ENCODE measurements around the gene TBX15. TPM values are rescaled to one million over a fixed set of nuclear protein-coding genes. Genes with fewer than 3 reads are reported as not detected.

The TBX15 gene
- total RNA-seq, result not detected

GRCh38 chr1:118988186-118989005 is at the start of gene TBX15:
Gene TBX15 (minus strand): TSS chr1:118988343. CDS start chr1:118987795, 548 bp downstream.
- peaks cover 40% of the 10 kb centered on the region for H3K36me3 Mint-ChIP-seq (ENCODE audit: low read depth)
- no peak within 1 kb of the TSS for H3K27ac Mint-ChIP-seq
- ChIA-PET CTCF (no interaction called here), POLR2A (no interaction called here)
- peaks cover 12% of the 10 kb centered on the region for H3K4me1 Mint-ChIP-seq
- DNase-seq, result no peak
- peaks cover 3% of the 10 kb centered on the region for H3K9me3 Mint-ChIP-seq
- H3K4me3 Mint-ChIP-seq, result peak within 1 kb of the TSS; percentile 14
- peaks cover 88% of the 10 kb centered on the region for H3K27me3 Mint-ChIP-seq

GRCh38 chr1:119034359-119034758 is 46.2 kb upstream of the TBX15 start:
- Mint-ChIP-seq H3K9me3 (peaks cover 2% of the 10 kb centered on the region), H3K4me1 (no peaks in the 10 kb centered on the region), H3K36me3 (ENCODE audit: low read depth) (peaks cover 6% of the 10 kb centered on the region), H3K27me3 (no peaks in the 10 kb centered on the region), H3K4me3 (no peak overlapping the region), H3K27ac (no peak overlapping the region)
- no peak for DNase-seq
- ChIA-PET POLR2A (no interaction called here), CTCF (interaction anchor here (0.5 kb wide), 1 partner anchor 407 kb away, joined by 3 read pairs; no protein-coding TSS in a partner anchor)

- peaks cover 6% of the 10 kb centered on the region for H3K36me3 Mint-ChIP-seq (ENCODE audit: low read depth)
- CTCF ChIA-PET, result no interaction called here
- H3K9me3 Mint-ChIP-seq, result peaks cover 2% of the 10 kb centered on the region
- DNase-seq, result no peak
- H3K27ac Mint-ChIP-seq, result no peak overlapping the region
- no peaks in the 10 kb centered on the region for H3K4me1 Mint-ChIP-seq
- no peak overlapping the region for H3K4me3 Mint-ChIP-seq
- POLR2A ChIA-PET, result no interaction called here
- H3K27me3 Mint-ChIP-seq, result no peaks in the 10 kb centered on the region
Measured at GRCh38 chr1:119032986-119033385, 44.8 kb upstream of the TBX15 start.

- DNase-seq, result no peak
- Mint-ChIP-seq H3K9me3 (peaks cover 7% of the 10 kb centered on the region), H3K4me1 (no peaks in the 10 kb centered on the region), H3K27me3 (no peaks in the 10 kb centered on the region), H3K4me3 (no peak overlapping the region), H3K36me3 (ENCODE audit: low read depth) (peaks cover 8% of the 10 kb centered on the region), H3K27ac (no peak overlapping the region)
- CTCF ChIA-PET, result no interaction called here
- POLR2A ChIA-PET, result no interaction called here
Measured at GRCh38 chr1:119027759-119028158, 39.6 kb upstream of the TBX15 start.

GRCh38 chr1:119026956-119027355 is 38.8 kb upstream of the TBX15 start:
- DNase-seq, result no peak
- CTCF ChIA-PET, result no interaction called here
- Mint-ChIP-seq H3K4me1 (no peaks in the 10 kb centered on the region), H3K27ac (no peak overlapping the region), H3K9me3 (peaks cover 7% of the 10 kb centered on the region), H3K4me3 (no peak overlapping the region), H3K36me3 (ENCODE audit: low read depth) (peaks cover 5% of the 10 kb centered on the region), H3K27me3 (no peaks in the 10 kb centered on the region)
- POLR2A ChIA-PET, result no interaction called here

- POLR2A ChIA-PET, result no interaction called here
- no peak for DNase-seq
- Mint-ChIP-seq H3K36me3 (ENCODE audit: low read depth) (no peaks in the 10 kb centered on the region), H3K4me1 (no peaks in the 10 kb centered on the region), H3K9me3 (peaks cover 7% of the 10 kb centered on the region), H3K27me3 (no peaks in the 10 kb centered on the region), H3K4me3 (no peak overlapping the region), H3K27ac (no peak overlapping the region)
- CTCF ChIA-PET, result no interaction called here
Measured at GRCh38 chr1:119015547-119015946, 27.4 kb upstream of the TBX15 start.

GRCh38 chr1:119012383-119012782 is 24.2 kb upstream of the TBX15 start:
- Mint-ChIP-seq H3K9me3 (no peaks in the 10 kb centered on the region), H3K4me3 (no peak overlapping the region), H3K36me3 (ENCODE audit: low read depth) (peaks cover 3% of the 10 kb centered on the region), H3K4me1 (peaks cover 5% of the 10 kb centered on the region), H3K27ac (no peak overlapping the region), H3K27me3 (peaks cover 23% of the 10 kb centered on the region)
- ChIA-PET POLR2A (no interaction called here), CTCF (no interaction called here)
- DNase-seq, result no peak

- Mint-ChIP-seq H3K27ac (no peak overlapping the region), H3K36me3 (ENCODE audit: low read depth) (peaks cover 3% of the 10 kb centered on the region), H3K9me3 (no peaks in the 10 kb centered on the region), H3K4me1 (peaks cover 5% of the 10 kb centered on the region), H3K4me3 (no peak overlapping the region), H3K27me3 (peaks cover 24% of the 10 kb centered on the region)
- ChIA-PET CTCF (no interaction called here), POLR2A (no interaction called here)
- DNase-seq, result no peak
Measured at GRCh38 chr1:119011706-119012105, 23.6 kb upstream of the TBX15 start.

- CTCF ChIA-PET, result no interaction called here
- no peaks in the 10 kb centered on the region for H3K9me3 Mint-ChIP-seq
Measured at GRCh38 chr1:119011116-119011515, 23.0 kb upstream of the TBX15 start.

GRCh38 chr1:119010201-119010600 is 22.1 kb upstream of the TBX15 start:
- H3K4me1 Mint-ChIP-seq, result peaks cover 6% of the 10 kb centered on the region
- peaks cover 37% of the 10 kb centered on the region for H3K27me3 Mint-ChIP-seq
- no peaks in the 10 kb centered on the region for H3K9me3 Mint-ChIP-seq
- peaks cover 10% of the 10 kb centered on the region for H3K36me3 Mint-ChIP-seq (ENCODE audit: low read depth)
- CTCF ChIA-PET, result no interaction called here
- no peak overlapping the region for H3K27ac Mint-ChIP-seq
- no peak overlapping the region for H3K4me3 Mint-ChIP-seq
- POLR2A ChIA-PET, result no interaction called here
- DNase-seq, result no peak

More at GRCh38 chr1:119011116-119011515, 23.0 kb upstream of the TBX15 start:
- peaks cover 7% of the 10 kb centered on the region for H3K36me3 Mint-ChIP-seq (ENCODE audit: low read depth)
- no peak overlapping the region for H3K4me3 Mint-ChIP-seq
- peaks cover 5% of the 10 kb centered on the region for H3K4me1 Mint-ChIP-seq
- H3K27ac Mint-ChIP-seq, result no peak overlapping the region
- no peak for DNase-seq
- peaks cover 30% of the 10 kb centered on the region for H3K27me3 Mint-ChIP-seq
- POLR2A ChIA-PET, result no interaction called here

GRCh38 chr1:119009312-119009655 is 21.1 kb upstream of the TBX15 start:
- peaks cover 6% of the 10 kb centered on the region for H3K4me1 Mint-ChIP-seq
- H3K27me3 Mint-ChIP-seq, result peaks cover 46% of the 10 kb centered on the region
- POLR2A ChIA-PET, result interaction anchor here (1.6 kb wide), 1 partner anchor 13 kb away, joined by 3 read pairs; no protein-coding TSS in a partner anchor
- H3K9me3 Mint-ChIP-seq, result no peaks in the 10 kb centered on the region
- no peak overlapping the region for H3K4me3 Mint-ChIP-seq
- DNase-seq, result no peak
- H3K27ac Mint-ChIP-seq, result no peak overlapping the region
- peaks cover 10% of the 10 kb centered on the region for H3K36me3 Mint-ChIP-seq (ENCODE audit: low read depth)
- CTCF ChIA-PET, result interaction anchor here (1.4 to 1.6 kb wide), 2 partner anchors 855 to 857 kb away, joined by 3 read pairs; no protein-coding TSS in a partner anchor

- DNase-seq, result peak; percentile 16
Measured at GRCh38 chr1:119008483-119009311, 20.6 kb upstream of the TBX15 start.

More at GRCh38 chr1:119008483-119009311, 20.6 kb upstream of the TBX15 start:
- Mint-ChIP-seq H3K36me3 (ENCODE audit: low read depth) (peaks cover 10% of the 10 kb centered on the region), H3K27me3 (peaks cover 52% of the 10 kb centered on the region), H3K27ac (no peak overlapping the region), H3K4me3 (peak overlapping the region; percentile 33), H3K4me1 (peaks cover 6% of the 10 kb centered on the region), H3K9me3 (no peaks in the 10 kb centered on the region)
- POLR2A ChIA-PET, result interaction anchor here (1.6 kb wide), 1 partner anchor 12 kb away, joined by 3 read pairs; no protein-coding TSS in a partner anchor
- CTCF ChIA-PET, result interaction anchor here (1.1 to 1.6 kb wide), 3 partner anchors 24 to 857 kb away, joined by 3 to 5 read pairs (median 3); no protein-coding TSS in a partner anchor
